NCI-H146 treated with DMSO at 0.1 percent for 48 hours (cell line): ENCODE data around the gene UXS1.

Source experiments
- DNase-seq: peaks from one replicate; lab custom pipeline; 2025; ENCODE audit not compliant: unreplicated experiment; lab: John Stamatoyannopoulos, UW

The UXS1 gene

DNA sequence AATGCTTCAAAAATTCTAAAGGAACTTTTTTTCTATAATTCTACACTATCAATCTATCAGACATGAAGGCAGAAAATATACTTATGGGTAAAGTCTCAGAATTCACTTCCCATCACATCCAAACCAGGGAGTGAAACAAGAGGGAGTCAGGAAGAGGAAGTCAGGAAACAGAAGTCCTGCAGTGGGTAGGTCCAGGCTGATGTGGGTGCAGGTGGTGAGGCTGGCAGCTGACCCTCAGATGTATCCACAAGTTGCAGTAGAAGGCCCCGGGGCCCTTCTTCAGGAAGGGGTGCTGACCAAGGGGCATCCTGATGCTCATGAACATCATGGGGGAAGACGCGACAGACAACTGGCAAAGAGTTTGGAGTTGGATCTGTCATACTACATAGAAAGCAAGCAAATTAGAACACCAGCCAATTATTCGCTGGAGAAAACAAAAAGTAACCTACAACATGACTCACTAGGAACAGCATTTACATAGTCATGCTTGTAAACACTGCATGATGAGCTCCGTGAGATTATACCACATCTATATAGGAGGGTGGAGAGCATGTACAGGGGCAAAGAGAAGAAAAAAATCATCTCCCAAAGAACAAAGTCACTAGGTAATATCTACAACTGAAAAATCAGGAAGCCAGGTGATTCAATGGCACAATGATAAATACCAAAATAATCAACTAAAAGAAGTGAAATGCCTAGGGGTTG is 4.2 kb downstream of the UXS1 start:
- no peak for DNase-seq

DNA sequence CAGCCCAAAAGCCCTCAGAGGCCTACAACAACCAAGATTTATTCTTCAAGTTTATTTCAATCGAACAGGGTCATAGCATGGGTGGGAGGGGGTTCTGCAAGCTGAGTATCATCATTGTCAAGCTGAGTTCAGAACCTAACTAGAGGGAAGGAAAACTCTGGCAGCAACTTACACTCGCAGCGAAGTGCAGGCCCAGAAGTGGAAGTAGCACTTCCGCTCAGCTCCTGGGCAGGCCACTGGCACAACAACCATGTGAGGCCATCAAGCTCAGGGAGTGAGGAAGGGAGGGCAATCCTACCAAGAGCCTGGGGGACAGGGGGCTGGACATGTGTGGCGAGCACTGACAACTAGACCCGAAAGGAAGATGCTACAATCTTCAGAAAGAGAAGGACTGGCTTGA is 4.8 kb downstream of the UXS1 start:
- DNase-seq = no peak

DNA sequence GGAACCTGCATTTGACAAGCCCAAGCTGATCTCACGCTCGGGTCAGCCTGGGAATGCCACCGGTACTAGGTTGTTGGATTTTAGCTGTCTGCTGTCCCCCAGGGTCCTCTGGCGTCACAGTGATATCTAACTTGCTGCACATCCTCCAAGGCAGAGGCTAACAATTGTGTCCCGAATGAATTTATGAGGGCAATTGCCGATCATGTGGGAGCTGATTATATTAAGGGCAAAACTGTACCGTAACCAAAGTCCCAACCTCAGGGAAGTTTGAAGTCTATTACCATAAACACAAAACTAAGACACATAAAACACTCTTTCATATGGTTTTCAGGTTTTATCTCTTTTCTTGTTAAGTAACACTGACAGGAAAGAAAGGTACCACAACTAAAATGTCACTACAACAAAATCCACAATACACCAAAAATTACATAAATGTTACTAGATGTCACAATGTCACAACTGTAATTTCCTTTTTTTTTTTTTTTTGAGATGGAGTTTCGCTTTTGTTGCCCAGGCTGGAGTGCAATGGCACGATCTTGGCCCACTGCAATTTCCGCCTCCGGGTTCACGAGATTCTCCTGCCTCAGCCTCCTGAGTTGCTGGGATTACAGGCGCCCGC is 6.7 kb downstream of the UXS1 start:
- DNase-seq = no peak

DNA sequence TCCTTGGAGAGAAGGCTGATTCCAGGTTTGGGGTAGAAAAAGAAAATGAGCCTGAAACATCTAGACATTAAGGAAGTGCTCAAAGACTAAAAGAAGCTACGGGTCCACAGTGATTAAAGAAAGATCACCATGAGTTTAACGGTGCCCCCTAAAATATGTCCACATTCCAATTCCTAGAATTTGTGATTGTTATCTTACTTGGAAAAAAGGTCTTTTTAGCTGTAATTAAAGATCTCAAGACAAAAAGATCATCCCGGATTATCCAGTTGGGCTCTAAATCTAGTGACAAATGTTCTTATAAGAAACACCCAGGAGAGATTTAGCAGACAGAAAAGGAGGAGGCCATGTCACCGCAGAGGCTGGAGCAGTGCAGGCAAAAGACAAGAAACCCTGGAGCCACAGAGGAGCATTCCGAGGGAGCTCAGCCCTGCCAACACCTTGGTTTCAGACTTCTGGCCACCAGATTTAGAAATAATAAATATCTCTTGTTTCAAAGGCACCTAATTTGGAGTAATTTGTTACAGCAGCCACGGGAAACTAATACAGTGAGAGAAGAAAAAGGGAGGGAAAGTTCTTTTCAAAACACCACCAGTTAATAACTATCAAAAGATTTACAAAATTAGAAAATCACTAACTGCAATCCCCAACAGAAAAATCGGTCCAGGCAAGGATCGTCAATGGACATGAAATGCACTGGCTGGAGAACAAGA is 8.5 kb downstream of the UXS1 start:
- DNase-seq = no peak

DNA sequence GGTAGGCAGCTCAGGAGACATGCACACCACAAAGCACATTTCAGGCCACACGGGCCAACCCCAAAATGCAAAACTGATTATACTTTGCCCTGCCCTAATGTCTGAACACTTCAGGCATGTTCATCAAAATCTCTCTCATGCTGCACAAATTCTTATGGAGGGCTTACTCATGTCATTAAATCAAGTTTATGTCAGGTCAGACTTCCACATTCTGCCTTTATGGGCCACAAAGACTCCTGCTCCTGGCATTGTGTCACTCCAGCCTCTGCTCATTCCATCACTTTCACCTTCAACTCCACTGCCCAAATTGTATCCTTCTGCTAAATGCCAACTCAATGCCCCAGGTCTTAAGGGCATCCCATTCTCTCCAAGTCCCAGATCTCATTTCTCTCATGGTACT is 9.2 kb downstream of the UXS1 start:
- no peak for DNase-seq

DNA sequence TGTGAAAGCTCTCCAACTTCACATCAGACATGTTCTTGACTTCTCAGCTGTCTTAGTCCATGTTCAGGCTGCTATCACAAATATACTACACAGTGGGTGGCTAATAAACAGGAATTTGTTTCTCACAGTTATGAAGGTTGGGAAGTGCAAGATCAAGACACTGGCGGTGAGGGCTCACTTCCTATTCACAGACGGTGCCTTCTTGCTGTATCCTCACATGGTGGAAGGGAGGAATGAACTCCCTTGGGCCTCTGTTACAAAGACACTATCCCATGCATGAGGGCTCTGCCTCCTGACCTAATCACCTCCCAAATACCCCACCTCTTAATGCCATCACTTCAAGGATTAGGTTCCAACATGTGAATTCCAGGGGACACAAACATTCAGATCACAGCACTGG is 9.7 kb downstream of the UXS1 start:
- DNase-seq = no peak

DNA sequence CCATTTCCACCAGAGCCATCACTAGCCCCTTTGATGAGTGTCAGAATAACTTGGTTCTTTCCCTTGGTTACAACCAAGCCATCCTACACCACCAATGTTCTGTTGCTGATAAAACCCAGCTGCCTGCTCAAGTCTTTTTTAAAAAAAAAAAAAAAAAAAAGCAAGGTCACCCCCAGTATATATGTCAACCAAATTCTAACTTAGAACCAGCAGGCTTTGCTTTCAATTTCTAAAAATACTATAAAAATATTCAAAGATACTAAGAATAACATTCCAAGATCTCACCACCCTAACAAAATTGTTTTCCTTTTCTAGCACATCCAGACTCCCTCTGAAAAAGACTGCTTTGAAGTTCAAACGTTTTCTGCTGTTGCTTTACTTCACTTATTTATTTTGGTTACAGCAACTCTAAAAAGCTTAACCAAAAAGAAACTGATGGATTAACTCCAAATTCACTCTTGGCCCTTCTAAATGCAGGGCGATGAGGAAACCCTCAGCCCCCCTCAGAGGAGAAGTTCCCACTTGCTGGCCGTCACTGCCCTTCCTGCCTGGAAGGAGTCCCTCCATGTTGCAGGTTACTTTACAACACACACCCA is 10.9 kb downstream of the UXS1 start:
- no peak for DNase-seq

DNA sequence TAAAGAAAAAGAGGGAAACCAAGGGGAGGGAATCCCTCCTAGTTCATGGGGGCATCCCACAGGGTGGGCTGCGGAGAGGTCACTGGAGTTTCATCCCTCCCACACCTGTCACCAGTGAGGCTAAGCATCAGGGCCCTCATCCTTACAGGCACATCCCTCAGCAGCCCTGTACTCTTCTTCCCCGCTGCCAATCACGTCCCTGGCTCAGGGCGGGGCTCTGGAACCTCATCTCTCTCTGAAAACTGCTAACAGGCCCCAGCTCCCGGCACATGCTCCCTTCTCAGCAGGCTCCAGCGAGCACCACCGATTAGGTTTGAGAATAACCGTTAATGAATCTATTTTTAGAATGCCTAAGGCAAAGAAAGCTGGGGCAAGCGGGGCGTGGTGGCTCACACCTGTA is 13.0 kb downstream of the UXS1 start:
- DNase-seq = no peak

DNA sequence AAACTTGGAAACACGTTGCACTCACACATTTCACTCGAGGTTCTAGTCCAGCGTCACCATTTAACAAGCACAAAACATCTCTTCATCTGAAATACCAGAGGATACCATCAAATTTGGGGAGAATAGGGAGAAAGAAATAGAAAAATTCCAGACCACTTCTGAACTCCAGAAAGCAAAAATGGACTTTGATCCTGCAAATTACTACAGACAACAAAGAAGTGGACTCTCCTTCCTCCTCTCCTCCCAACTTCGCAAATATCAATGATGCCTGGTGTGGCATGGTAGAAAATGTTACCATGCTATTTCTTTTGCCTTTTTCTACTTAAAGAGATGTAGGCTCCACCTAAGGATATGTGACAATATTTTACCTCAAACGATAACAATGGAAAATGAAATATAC is 13.5 kb downstream of the UXS1 start:
- no peak for DNase-seq

DNA sequence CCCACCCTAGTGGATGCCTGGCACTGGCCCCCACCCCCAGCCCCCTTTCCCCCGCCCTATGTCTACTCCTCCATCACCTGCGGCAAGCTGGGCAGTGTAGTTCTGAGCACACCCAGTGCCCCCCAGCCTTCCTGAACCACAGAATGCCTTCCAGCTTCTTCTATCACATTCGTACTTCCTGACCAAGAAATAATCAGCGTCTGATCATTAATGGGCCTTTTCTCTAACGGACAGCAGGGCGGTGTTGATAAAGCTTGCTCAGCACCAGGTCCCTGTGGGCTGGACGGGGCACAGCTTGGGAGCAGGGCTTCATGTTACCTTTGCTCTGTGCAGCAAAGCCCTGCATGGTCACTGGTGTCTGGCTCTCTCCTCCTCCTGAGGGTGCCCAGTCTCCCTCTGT is 15.4 kb downstream of the UXS1 start:
- no peak for DNase-seq

DNA sequence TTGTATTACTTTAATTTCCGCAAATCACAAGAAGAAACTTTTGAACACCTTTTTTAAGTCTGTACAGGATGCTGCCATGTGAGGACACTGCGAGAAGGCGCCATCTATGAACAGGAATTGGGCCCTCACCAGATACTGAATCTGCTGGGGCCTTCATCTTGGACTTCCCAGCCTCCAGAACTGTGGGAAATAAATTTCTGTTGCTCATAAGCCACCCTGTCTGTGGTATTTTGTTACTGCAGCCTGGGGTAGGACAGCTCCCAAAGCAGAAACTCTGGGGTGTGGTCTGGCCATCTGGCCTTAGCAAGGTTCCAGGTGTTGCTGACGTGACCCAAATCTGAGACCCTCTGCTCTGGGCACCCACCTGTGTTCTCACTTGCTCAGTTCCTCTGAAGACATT is 16.5 kb downstream of the UXS1 start:
- no peak for DNase-seq

DNA sequence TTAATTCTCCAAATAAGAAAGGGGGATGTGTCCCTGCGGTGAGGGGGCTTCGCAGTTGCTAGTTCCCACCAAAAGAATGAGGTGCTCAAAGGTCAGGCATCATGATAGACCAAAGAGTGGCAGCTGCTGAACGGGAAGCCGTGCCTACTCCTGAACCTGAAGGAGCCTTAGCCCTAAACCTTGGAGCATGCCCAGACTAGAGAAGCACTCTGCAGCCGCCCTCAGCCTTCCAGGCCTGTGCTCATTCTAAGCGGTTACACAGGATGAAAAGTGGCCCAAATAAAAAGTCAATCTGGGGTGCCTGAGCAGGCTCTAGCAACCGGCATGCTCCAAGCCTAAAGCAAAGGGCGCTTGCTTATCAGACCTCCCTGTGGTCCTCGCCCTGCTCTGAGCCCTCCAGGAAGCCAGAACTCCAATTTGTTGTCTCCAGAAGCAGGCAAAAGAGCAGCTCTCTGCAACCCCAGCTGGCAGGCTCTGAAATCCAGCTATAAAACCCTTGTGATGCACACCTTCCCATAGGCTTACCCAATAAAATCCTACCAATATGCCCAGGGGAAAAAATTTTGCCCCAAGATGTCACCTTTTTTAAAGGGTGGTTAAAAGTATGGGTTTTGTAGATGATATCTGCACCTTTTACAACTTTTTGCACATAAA is 17.5 kb downstream of the UXS1 start:
- DNase-seq = no peak

DNA sequence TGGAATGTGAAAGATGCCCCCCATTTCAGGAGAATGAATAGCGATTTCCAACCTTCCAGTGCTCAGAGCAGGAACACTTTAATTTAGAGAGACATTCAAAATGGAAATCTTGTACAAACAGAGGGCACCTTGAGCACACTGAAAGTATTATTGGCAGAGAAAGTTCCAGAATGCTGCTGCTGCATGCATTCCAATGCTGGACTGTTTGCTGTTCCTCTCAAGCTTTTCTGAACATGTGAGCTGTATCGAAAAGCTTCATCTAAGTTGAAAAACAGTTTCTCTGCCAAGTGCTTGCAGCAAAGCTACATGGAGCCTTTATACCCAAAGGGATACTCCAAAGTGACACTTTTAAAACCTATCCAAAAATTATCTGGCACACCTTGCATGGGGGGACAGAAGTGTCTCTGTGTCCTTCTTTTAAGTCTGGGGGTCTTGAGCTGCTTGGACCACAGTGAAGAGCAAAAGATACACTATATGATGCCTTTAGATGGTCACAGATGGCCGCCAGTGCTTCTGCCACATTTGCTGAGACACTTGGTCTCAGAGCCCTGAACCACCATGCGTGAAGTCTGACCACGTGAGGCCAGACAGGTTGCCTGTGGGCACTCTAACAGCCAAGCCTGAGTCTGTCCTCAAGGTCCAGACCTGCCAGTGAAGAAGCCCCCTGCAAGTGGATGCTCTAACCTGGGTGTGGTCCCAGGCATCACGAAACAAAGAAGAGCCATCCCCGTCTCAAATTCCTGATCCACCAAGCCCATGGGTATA is 18.8 kb downstream of the UXS1 start:
- DNase-seq = no peak

DNA sequence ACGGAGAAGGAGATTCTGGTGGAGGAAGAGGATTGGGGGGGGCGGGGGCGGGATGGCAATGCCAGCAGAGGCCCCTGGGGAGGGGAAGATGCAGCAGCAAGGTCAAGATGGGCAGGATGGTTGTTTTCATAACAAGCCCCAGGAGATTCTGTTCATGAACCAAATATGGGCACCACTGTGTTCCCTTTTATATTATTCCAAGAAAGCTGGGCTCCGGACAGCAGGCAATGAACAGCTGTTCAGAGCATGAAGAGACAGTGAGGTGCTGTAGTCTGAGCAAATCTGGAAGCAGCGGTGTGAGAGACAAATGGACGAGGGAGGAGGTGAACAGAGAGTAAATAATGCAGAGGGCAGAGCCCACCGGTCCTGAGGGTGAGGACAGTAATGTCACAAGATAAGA is 20.0 kb downstream of the UXS1 start:
- DNase-seq = no peak

DNA sequence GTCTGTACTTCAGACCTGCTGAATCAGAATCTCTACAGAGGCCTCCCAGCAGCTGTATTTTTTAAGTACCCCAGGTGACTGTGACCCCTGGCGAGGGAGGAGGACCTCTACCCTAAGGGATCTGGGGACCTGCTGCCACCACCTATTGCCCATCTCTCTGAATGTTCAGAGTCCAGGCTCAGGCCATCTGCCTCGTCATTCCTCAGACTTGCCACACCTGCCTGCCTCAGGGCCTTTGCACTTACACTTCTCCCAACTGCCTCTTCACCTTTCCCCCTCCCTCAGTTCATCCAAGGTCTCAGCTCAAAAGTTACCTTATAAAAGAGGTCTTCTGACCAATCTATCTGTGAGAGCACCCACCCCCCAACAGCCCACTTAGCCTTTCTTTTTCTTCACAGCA is 21.5 kb downstream of the UXS1 start:
- no peak for DNase-seq

DNA sequence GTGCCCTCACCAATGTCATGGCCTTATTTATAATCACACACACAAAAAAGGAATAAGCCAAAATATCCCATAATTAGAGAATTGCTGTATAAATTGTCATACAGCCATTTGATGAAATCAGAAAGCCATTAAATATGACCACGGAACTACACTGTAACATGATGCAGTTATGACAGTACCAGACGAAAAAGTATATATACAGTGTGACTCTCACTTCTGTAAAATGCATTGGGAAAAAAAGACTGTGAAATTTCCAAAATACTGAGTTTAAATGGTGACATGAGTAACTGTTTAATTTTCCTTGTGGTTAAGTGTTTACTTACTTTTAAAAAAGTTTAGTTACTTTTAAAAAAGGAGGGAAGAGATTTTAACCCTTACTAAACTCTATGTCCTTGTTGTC is 25.4 kb downstream of the UXS1 start:
- no peak for DNase-seq

DNA sequence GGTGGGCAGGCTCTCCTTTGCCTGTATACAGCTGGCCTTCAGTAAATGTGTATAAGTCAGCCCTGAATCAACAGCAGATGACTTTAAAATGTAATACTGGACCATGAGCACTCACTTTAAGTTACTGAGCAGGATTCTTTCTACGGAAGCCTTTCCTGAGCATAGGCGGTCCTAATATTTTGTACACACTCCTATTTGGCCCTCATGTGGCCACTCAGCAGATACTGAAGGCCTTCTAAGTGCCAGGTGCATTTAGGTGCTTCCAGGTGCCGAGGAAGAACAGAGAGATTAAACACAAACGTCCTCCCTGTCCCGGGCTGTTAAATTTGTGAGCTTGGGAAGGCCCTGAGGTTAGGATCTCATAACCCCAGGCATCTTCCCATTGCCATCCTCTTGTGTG is 27.0 kb downstream of the UXS1 start:
- DNase-seq = no peak

DNA sequence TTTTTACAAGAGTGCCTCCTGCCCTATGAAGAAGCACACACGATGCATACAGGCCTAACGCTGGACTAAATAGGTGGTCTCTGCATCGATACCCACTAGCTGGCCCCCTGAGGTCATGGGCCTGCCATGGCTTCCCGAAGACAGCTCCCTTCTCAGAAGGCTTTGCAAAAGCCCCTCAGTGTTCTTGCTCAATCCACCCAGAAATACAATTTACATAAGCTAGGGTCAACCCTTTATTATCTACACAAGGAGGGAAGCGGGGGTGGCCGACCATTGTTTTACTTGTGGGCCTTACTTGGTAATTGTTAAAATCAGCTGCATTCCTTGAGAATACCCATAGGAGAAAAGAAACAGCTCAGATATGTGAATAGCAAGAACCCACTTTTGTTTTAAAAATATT is 28.5 kb downstream of the UXS1 start:
- no peak for DNase-seq

DNA sequence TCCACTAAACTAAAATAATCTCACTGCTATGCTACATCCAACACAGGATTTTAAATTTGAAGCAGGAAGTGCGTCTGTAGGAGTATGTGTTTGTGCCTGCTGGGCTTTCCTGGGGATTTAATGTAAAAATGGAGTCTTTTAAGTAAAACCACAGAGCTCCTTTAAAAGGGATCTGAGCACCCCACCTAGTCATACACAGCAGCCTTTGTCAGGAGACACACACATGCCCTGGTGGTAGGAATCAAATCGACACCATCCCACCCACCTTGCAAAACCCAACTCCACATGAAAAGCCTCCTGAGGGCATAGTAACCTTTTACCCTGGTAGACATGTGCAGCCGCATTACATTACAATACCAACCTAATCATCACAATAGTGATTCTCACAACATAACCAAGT is 29.1 kb downstream of the UXS1 start:
- DNase-seq = no peak

DNA sequence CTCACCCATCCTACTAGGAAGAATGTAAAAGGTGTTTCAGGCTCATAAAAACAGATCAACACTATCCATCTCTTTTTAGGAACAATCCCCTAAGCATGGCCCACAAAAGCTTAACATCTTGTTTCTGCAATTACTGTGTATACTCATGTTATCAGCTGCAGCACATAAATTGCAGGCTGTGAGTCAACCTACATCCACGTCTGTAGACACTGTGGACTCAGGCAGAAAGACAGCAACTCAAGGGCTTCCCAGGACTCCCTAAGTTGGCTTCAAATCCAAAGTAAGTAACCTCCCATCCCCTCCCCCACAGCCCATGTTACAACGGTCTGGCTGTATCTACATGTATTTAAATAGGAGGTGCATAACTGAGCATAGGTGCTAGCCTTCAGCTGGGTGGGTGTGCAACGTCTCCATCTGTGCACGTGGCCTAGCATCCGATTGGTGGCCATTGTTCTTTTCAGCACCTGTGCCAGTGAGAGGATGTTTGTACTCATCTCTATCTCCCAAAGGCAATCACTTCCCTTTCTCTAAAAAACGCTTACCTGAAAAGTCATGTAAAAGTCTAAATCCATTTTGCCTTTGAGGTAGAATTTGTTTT is 30.1 kb downstream of the UXS1 start:
- DNase-seq = no peak
